H1 (cell line): ENCODE results near the gene RPS6KA4.

Experiments
- BACH1 ChIP-seq: IDR thresholded peaks from 2 replicates; pipeline ENCODE4 v1.6.1; 2012; ENCODE audit warnings: low read length, improper control_type of control experiment
- CEBPB ChIP-seq: IDR thresholded peaks from 2 replicates; pipeline ENCODE4 v1.6.1; 2012; ENCODE audit warnings: low read depth, low read length
- CHD1 ChIP-seq: IDR thresholded peaks from 2 replicates; pipeline ENCODE4 v1.6.1; 2012; ENCODE audit warnings: low read depth, low read length, improper control_type of control experiment
- CTCF ChIP-seq, 3 experiments: IDR thresholded peaks; 1 replicate in 2 of 3; 2 replicates in 1 of 3; pipeline versions ENCODE4 v1.5.1 to v1.6.1; 2011; ENCODE audit warnings: low read length in 3 of 3, mild to moderate bottlenecking in 3 of 3, inconsistent platforms in 2 of 3, low read depth in 1 of 3, moderate library complexity in 1 of 3; ENCODE audit not compliant: insufficient read depth in 1 of 3; ENCODE audit errors: control extremely low read depth in 1 of 3
- EZH2 ChIP-seq: fragments of 200-600 bp; sonication (generic); IDR thresholded peaks from 2 replicates; pipeline ENCODE4 v1.7.1; 2012; ENCODE audit warnings: low read depth, mild to moderate bottlenecking, moderate library complexity, low read length, inconsistent platforms; ENCODE audit not compliant: severe bottlenecking
- MAFK ChIP-seq: IDR thresholded peaks from 2 replicates; pipeline ENCODE4 v1.6.1; 2012; ENCODE audit warnings: low read depth, mild to moderate bottlenecking, improper control_type of control experiment, low read length
- NANOG ChIP-seq: IDR thresholded peaks from 2 replicates; pipeline ENCODE4 v1.6.1; 2011; ENCODE audit warnings: low read length, low read depth, mild to moderate bottlenecking, inconsistent platforms; ENCODE audit not compliant: insufficient read depth, poor library complexity, severe bottlenecking
- NRF1 ChIP-seq: IDR thresholded peaks from 2 replicates; pipeline ENCODE4 v1.6.1; 2011; ENCODE audit warnings: mild to moderate bottlenecking, low read depth, low read length, improper control_type of control experiment
- POLR2A ChIP-seq, 2 experiments: IDR thresholded peaks; 1 replicate in 1 of 2; 2 replicates in 1 of 2; pipeline ENCODE4 v1.6.1; 2011; ENCODE audit warnings: low read depth in 2 of 2, low read length in 2 of 2, mild to moderate bottlenecking in 2 of 2; ENCODE audit errors: control extremely low read depth in 1 of 2
- POLR2AphosphoS5 ChIP-seq: IDR thresholded peaks from 2 replicates; pipeline ENCODE4 v1.6.1; 2011; ENCODE audit warnings: low read depth, low read length
- SP1 ChIP-seq: IDR thresholded peaks from 2 replicates; pipeline ENCODE4 v1.6.1; 2011; ENCODE audit warnings: low read depth, low read length

GRCh38 chr11:64330888-64331287, 28.1 kb upstream of the RPS6KA4 start:
- TF ChIP-seq CHD1 = no peak
- TF ChIP-seq SP1 = no peak
- no peak for TF ChIP-seq POLR2AphosphoS5
- TF ChIP-seq NRF1 = no peak
- TF ChIP-seq CTCF (IDR thresholded peaks at IDR 0.05; ENCODE audit: control extremely low read depth in 1 of 3, insufficient read depth in 1 of 3, low read depth in 1 of 3, low read length in 3 of 3) = no peak
- TF ChIP-seq BACH1 = no peak
- TF ChIP-seq POLR2A (IDR thresholded peaks at IDR 0.05; ENCODE audit: control extremely low read depth in 1 of 2, low read depth in 2 of 2, low read length in 2 of 2) = no peak
- no peak for TF ChIP-seq EZH2
- no peak for TF ChIP-seq NANOG
- no peak for TF ChIP-seq CEBPB
- no peak for TF ChIP-seq MAFK
